IPS-NIHi11 (cell line): ENCODE measurements around the gene CALU.
A peak's percentile ranks its signal among the peaks of the same experiment; 100 is the strongest.

Source experiments
- DNase-seq: peaks from one replicate; pipeline ENCODE4 v3.0.0; 2012; ENCODE audit warnings: mixed read lengths, low spot score

Gene CALU

DNA sequence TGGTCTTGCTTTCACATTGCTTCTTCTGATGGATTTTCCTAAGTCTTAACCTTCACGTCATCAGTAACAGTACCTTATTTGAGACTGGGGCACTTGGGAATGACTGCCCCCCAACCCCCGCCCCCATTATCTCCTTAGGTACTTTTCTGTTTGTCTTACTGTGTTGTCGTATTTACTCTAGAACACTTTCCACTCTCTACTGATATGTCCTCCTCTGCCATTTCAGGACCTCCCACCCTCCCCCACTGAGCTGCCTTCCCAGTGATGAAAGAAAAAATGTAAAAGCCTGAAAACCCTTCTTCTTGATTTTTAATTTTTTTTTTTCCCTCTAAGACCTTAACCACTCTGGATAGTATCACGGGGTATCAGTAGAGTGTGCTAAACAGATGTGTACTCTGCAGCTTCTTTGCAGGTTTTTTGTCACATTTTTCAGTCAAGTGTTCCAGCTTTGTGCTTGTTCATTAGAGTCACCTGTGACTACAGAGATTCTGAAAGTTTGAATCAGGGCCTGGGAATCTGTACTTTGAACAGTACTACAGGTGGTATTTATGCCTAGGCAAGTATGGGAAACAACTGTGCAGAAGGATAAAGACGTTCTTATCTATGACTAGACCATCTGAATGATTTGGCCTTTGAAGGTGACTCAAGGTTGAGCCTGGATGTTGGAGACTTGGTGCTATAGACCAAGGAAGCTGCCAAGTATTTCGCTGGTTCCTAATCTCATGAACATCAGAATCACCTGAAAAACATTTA, 8.3 kb downstream of the CALU start:
- no peak for DNase-seq

DNA sequence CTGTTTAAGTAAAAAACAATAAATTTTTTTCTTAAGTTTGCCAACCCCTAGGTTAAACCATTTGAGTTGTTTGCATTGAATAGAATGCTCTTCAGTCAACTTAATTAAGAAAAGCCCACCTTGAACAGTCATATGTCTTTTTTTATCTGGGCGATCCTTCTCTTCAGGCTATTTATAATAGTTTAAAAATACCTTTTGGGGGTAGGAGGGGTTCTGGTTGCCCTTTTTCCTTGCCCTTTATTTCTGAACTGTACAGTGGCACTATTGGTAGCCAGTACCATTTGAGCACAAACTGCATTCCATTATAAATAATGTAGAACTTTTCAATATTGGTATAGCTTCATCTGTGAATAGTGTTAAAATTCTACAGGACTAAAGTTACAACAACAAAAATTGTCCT, 13.1 kb downstream of the CALU start:
- DNase-seq: no peak

- no peak for DNase-seq
Observed at GRCh38 chr7:128755075-128755818, 16.1 kb downstream of the CALU start.

GRCh38 chr7:128755819-128756476, 16.8 kb downstream of the CALU start:
- DNase-seq: no peak

DNA sequence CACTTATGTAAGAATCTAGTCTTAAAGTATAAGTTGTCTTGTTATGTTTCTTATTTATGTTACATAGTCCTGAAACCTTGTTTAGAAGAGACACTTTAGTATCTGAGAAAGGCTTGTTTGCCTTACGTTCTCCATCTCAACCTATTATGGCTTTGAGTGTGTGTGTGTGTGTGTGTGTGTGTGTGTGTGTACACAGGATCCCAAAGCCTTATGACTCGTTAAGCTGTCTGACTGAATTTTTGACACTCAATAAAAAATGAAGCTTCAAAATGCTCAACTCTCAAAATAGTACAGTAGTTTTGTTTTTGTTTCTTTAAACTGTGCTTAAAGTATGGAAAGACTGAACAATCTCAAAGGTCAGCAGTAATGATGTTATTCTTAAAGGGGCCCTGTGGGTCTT, 18.0 kb downstream of the CALU start:
- no peak for DNase-seq

DNA sequence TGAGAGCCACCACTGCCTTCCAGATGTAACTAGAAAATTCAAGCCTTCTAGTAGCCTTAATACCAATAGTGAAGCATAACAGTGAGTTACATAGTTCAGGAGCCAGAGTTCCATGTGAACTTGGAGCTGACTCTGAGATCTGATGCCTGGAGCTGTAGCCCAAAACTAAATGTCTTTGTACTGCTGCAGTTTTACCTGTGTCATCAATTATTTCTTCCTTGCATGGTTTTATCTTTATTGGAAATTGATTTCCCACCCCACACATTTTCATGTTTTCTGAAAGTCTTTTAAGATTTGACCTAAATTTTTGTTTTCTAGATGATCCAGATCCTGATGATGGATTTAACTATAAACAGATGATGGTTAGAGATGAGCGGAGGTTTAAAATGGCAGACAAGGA, 19.4 kb downstream of the CALU start:
- no peak for DNase-seq

GRCh38 chr7:128759242-128759641, 20.1 kb downstream of the CALU start:
- DNase-seq: no peak

DNA sequence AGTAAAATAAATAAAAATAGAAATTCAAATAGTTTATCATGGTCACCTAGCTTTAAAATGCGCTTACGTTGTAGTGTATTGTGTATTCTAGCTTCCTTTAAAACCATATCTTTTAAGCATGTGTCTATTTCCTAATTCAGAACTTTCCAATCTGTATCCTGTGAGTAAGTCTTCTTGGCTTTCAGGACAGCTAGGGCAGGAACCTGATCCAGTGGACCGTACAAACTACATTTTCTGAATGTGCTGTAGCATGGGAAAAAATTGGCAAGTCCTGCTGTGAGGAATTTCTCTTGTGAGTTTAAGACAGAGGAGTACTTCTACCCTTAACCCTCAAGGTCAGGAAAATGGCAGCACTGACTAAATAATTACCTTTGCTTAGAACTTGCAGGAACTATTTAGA, 24.4 kb downstream of the CALU start:
- no peak for DNase-seq

GRCh38 chr7:128767475-128768110, 28.4 kb downstream of the CALU start:
- DNase-seq: no peak

- no peak for DNase-seq
Observed at GRCh38 chr7:128770233-128770632, 31.1 kb downstream of the CALU start.

GRCh38 chr7:128773604-128774003, 34.4 kb downstream of the CALU start:
- DNase-seq: no peak

GRCh38 chr7:128774029-128774689, 35.0 kb downstream of the CALU start:
- DNase-seq: no peak

DNA sequence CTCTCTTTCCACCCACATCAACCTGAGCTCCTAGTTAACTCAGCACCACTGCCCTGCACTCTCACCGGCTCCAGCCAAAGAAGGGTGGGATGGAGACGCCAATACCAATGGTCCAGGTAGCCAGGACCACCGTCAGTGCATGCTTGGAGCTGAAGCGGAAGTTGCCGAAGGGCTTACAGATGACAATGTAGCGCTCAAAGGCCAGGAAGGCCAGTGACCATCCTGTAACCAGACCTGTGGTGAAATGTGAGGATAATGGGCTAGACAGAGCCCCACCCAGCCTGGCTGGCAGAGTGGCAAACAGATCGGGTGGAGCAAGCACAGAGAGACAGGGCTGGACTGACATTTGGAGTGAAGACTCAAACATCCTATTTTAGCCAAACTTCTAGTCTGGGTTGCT, 35.8 kb downstream of the CALU start:
- no peak for DNase-seq

GRCh38 chr7:128775744-128776474, 36.8 kb downstream of the CALU start, which contains the start of gene OPN1SW:
TSS of gene OPN1SW (minus strand) at chr7:128775794. CDS start at chr7:128775781, 13 bp downstream.
- no peak for DNase-seq

GRCh38 chr7:128777156-128778123, 38.3 kb downstream of the CALU start:
- DNase-seq: no peak

- DNase-seq: no peak
Observed at GRCh38 chr7:128778946-128779345, 39.8 kb downstream of the CALU start.

- DNase-seq: no peak
Observed at GRCh38 chr7:128781126-128781525, 42.0 kb downstream of the CALU start.

GRCh38 chr7:128781851-128782250, 42.7 kb downstream of the CALU start:
- no peak for DNase-seq

DNA sequence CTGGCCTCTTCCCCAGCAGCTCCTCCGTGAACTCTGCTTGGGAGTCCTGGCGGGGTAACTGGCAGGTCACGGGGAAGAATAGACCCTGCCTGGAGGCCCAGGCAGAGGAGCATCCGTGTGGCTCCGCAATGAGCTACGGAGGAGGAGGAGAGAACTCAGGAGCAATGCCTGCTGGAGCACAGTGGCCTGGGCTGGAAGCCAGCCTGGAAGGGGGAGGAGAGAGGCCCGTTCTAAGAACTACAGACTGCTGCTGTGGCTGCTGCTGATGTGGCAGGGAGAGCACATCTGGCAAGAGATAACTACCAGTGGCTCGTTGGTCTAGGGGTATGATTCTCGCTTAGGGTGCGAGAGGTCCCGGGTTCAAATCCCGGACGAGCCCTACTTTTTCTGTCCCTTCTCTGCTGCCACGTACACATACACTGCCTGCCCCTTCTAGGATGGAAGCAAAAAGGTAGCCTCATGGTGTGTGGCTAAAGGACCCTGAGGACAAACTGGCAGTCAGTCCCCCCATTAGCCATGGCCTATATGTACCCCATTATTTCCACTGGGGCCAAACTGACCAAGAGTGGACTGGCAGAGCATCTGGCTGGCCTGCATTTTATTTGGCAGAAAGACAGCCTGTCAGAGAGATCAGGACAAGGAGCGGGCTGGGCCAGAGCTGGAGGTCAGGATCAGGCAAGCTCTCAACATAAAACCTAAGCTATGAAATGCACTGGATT, 44.1 kb downstream of the CALU start:
- DNase-seq: peak; percentile 86
